Uterus (tissue), 4 donors: ENCODE results near the gene LDLRAD4. TPM values are rescaled to one million over a fixed set of nuclear protein-coding genes. Genes with fewer than 3 reads are reported as not detected.

Experiments
- DNase-seq, 2 donors: peaks; one replicate each; pipeline ENCODE4 v3.0.0-alpha.2; 2019 to 2020
- H3K27ac ChIP-seq, 2 donors: fragments of 200-600 bp; sonication (generic); 1 replicate in 1 of 2; 2 replicates in 1 of 2; pipeline ENCODE4 v1.5.1; 2016 to 2018
- H3K27me3 ChIP-seq, 2 donors: fragments of 200-600 bp; sonication (generic); one replicate each; pipeline ENCODE4 v1.5.1; 2018 to 2019; ENCODE audit warnings: control low read depth in 1 of 2
- H3K36me3 ChIP-seq, 2 donors: fragments of 200-600 bp; sonication (generic); one replicate each; pipeline ENCODE4 v1.5.1; 2019; ENCODE audit warnings: control low read depth in 1 of 2
- H3K4me1 ChIP-seq, 2 donors: fragments of 200-600 bp; sonication (generic); one replicate each; pipeline ENCODE4 v1.5.1; 2018 to 2019; ENCODE audit warnings: control low read depth in 1 of 2
- H3K4me3 ChIP-seq, 2 donors: fragments of 200-600 bp; sonication (generic); 1 replicate in 1 of 2; 2 replicates in 1 of 2; pipeline ENCODE4 v1.5.1; 2018 to 2019; ENCODE audit warnings: mild to moderate bottlenecking in 1 of 2
- H3K9me3 ChIP-seq, 2 donors: fragments of 200-600 bp; sonication (generic); one replicate each; pipeline ENCODE4 v1.5.1; 2019; ENCODE audit warnings: control low read depth in 1 of 2
- CTCF ChIP-seq, 4 experiments: fragments of 200-600 bp in 2 of 4; fragments of 450-650 bp in 2 of 4; sonication (generic) in 2 of 4; IDR thresholded peaks; one replicate each; pipeline ENCODE4 v1.5.1; 2016 to 2019; ENCODE audit warnings: antibody characterized with exemption in 4 of 4, mild to moderate bottlenecking in 2 of 4, moderate library complexity in 1 of 4
- POLR2A ChIP-seq, 2 donors: fragments of 450-650 bp; IDR thresholded peaks; one replicate each; pipeline ENCODE4 v1.6.1; 2016; ENCODE audit warnings: antibody characterized with exemption in 2 of 2, mild to moderate bottlenecking in 1 of 2, moderate library complexity in 1 of 2
- intact Hi-C: fragments of 100-400 bp; cut with DNase I; formaldehyde crosslinking; loops from one replicate; pipeline ENCODE4 v1.15.1; 2023; ENCODE audit warnings: low total_unique reads
- total RNA-seq, 4 donors: library from RNA; depleted of rRNA in 3 of 4; stranded (reverse); fragments of >200 nt in 3 of 4; gene quantifications; one replicate each; pipeline versions ENCODE4 v1.1.0 to v1.2.4, GENCODE V29; 2014 to 2023
- donor health status: DM: yes; HTN: yes; CAD: no.

LDLRAD4 gene
- total RNA-seq, 4 donors from 2014 or later = 23.8 to 82.2 (median 39.3) TPM

GRCh38 chr18:13598591-13598990, 380.0 kb downstream of the LDLRAD4 start:
- H3K4me3 ChIP-seq = no peak overlapping the region
- intact Hi-C loops = no loop called here
- H3K9me3 ChIP-seq = peaks cover 0 to 26% of the 10 kb centered on the region in 2 donors
- no peak for DNase-seq
- H3K27ac ChIP-seq = no peak overlapping the region
- H3K27me3 ChIP-seq = no peaks in the 10 kb centered on the region
- H3K4me1 ChIP-seq = no peaks in the 10 kb centered on the region
- H3K36me3 ChIP-seq = no peaks in the 10 kb centered on the region
- TF ChIP-seq POLR2A (IDR thresholded peaks at IDR 0.05) (no peak), CTCF (IDR thresholded peaks at IDR 0.05) (no peak)

GRCh38 chr18:13599031-13599430, 380.5 kb downstream of the LDLRAD4 start:
- H3K27me3 ChIP-seq = no peaks in the 10 kb centered on the region
- H3K9me3 ChIP-seq = peaks cover 0 to 26% of the 10 kb centered on the region in 2 donors
- TF ChIP-seq POLR2A (IDR thresholded peaks at IDR 0.05) = no peak
- intact Hi-C loops = no loop called here
- no peak overlapping the region for H3K27ac ChIP-seq
- no peaks in the 10 kb centered on the region for H3K4me1 ChIP-seq
- DNase-seq = no peak
- no peaks in the 10 kb centered on the region for H3K36me3 ChIP-seq
- H3K4me3 ChIP-seq = no peak overlapping the region

- Histone ChIP-seq H3K4me3 (no peak overlapping the region), H3K27ac (no peak overlapping the region), H3K36me3 (no peaks in the 10 kb centered on the region), H3K4me1 (no peaks in the 10 kb centered on the region), H3K9me3 (no peaks in the 10 kb centered on the region), H3K27me3 (no peaks in the 10 kb centered on the region)
- intact Hi-C loops = no loop called here
- TF ChIP-seq POLR2A (IDR thresholded peaks at IDR 0.05) (no peak), CTCF (IDR thresholded peaks at IDR 0.05) (no peak)
- DNase-seq = no peak
Measured at GRCh38 chr18:13603304-13604019, 384.9 kb downstream of the LDLRAD4 start.

- Histone ChIP-seq H3K4me3 (no peak overlapping the region), H3K4me1 (no peaks in the 10 kb centered on the region), H3K9me3 (no peaks in the 10 kb centered on the region), H3K27me3 (no peaks in the 10 kb centered on the region), H3K27ac (no peak overlapping the region), H3K36me3 (no peaks in the 10 kb centered on the region)
- intact Hi-C loops = no loop called here
- no peak for DNase-seq
- TF ChIP-seq POLR2A (IDR thresholded peaks at IDR 0.05) = no peak
- no peak for TF ChIP-seq CTCF (IDR thresholded peaks at IDR 0.05)
Measured at GRCh38 chr18:13604786-13605185, 386.2 kb downstream of the LDLRAD4 start.

GRCh38 chr18:13605477-13605876, 386.9 kb downstream of the LDLRAD4 start:
- Histone ChIP-seq H3K9me3 (no peaks in the 10 kb centered on the region), H3K36me3 (no peaks in the 10 kb centered on the region), H3K27ac (no peak overlapping the region), H3K4me1 (peaks cover 0 to 2% of the 10 kb centered on the region in 2 donors), H3K27me3 (no peaks in the 10 kb centered on the region), H3K4me3 (no peak overlapping the region)
- DNase-seq = no peak
- intact Hi-C loops = no loop called here
- TF ChIP-seq POLR2A (IDR thresholded peaks at IDR 0.05) (no peak), CTCF (IDR thresholded peaks at IDR 0.05) (no peak)
